Measurements from ENCODE around the gene CHSY1.

CHSY1 gene

DNA sequence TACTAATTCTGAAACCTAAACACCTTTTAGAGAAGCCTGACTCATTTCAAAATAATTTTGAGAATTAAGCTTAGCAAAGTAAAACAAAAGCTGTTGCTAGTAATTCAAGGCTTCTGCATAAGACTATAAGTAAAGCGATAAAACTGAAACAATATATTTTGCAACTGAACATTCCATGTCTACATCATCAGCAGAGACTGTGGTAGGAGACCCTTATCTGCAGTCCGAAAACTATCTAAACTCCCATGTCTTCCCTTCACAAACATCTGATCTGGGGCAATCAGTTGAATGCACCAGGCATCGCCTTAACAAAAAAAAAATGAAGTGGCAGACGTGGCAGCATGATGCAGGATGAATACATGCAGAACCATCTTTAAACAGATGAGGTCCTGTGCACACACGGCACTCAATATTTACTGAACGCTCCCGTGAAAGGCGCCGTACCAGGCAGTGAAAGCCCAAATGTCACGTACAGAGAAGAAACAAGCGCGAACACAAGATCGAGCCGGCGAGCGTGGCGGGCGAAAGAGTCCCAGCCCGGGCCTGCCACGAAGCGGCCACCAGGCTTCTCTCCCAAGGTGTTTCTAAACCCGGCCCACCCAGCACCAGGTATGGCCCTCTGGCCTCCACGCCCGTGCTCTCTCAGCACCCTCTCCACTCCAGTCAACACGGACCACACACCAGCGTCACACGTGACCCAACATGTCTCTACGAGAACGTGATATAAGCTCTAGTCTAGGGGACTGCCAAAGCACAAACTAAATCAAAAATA, 63.0 kb downstream of the CHSY1 start:
- DNase-seq (ENCODE audit: low read depth in 3 of 3): no peak

GRCh38 chr15:101187820-101188636, 63.8 kb downstream of the CHSY1 start:
- DNase-seq (ENCODE audit: low read depth in 3 of 3): no peak

GRCh38 chr15:101185770-101186169, 66.1 kb downstream of the CHSY1 start:
- no peak for DNase-seq (ENCODE audit: low read depth in 3 of 3)

- DNase-seq (ENCODE audit: low read depth in 3 of 3): no peak
Observed at GRCh38 chr15:101185336-101185735, 66.5 kb downstream of the CHSY1 start.

- no peak for DNase-seq (ENCODE audit: low read depth in 3 of 3)
Observed at GRCh38 chr15:101184830-101185229, 67.0 kb downstream of the CHSY1 start.

DNA sequence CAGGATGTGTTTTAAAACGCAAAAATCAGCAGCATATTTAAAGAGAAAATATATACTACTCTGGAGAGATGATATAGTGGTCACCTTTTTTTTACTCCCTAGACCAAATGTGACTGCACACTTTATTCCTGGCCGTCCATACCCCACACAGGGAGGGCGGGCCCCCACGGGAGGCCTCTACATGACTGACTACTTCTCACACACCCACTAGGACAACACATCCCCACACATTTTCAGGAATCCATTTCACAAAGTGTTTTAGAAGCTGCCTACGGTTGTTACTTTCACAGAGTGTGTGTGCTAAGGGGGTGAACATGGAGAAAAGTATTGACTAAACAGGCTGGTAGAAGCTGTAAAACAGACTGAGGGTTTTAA, 67.9 kb downstream of the CHSY1 start:
- DNase-seq (ENCODE audit: low read depth in 3 of 3): no peak

DNA sequence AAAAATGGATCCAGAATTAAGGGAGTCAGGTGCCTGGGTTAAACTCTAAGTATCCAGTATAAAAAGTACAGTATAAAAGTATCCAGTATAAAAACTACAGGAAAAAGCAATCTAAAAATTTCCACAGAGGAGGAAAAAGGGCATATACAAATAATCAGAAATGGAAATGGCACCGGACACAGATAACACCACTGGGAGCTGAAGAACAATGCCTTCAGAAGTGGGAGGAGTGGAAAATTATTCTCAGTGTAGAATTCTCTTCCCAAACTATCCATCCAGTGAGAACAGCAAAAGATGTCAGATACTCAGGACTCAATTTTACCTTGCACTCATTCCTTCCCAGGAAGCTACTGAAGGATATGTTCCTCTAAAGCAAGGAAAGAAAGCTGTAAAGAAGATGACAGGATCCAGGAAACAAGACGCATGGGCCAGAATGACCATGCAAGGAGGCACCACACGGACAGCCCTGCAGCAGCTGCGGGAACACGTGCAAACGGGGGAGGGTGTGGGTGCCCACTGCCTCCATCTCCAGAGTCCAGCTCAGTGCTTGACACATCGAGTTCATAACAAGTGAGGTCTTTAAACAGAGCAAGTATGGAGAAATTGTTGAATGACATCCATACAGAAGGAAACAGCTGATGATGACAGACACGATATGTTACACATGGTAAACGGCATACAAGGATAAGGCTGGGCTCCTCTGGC, 68.5 kb downstream of the CHSY1 start:
- no peak for DNase-seq (ENCODE audit: low read depth in 3 of 3)

DNA sequence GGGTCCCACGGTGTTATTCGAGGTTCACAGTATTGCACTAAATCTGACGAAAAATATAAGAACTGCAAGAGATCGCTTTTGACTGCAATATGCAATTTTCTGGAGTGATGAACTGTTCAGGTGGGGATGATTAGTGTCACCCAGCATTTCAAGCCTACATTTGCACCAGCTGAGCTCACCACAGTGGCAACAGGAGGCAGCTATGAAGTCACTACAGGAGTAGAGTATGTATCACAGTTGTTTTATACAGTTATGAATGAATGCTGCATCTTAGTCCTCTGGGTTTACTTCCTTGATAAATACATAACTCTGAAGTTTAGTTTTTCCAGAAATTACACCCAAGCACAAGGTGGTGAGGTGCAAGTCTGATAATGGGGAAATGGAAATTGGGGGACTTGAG, 69.6 kb downstream of the CHSY1 start:
- no peak for DNase-seq (ENCODE audit: low read depth in 3 of 3)

DNA sequence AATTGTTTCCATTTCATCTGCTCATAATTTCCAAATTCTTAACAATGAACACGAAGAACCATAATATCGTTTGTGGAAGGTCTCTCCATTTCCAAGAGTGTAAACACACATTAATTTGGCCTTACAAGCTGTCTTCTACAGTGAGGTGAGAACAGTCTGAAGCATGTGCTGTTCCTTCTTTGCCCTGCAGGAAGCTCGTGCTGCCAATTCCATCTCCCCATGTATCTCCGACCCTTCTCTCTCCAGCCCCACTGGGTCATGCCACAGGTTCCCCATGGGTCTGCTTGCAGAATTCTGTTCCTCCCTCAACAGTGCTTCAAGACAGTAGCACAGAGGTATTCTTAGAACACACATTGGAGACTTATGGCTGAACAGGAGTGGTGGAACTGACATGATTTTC, 70.5 kb downstream of the CHSY1 start:
- no peak for DNase-seq (ENCODE audit: low read depth in 3 of 3)

- DNase-seq (ENCODE audit: low read depth in 3 of 3): no peak
Observed at GRCh38 chr15:101180620-101181307, 71.1 kb downstream of the CHSY1 start.

- DNase-seq (ENCODE audit: low read depth in 3 of 3): no peak
Observed at GRCh38 chr15:101179341-101180153, 72.3 kb downstream of the CHSY1 start.

GRCh38 chr15:101178931-101179330, 72.9 kb downstream of the CHSY1 start:
- no peak for DNase-seq (ENCODE audit: low read depth in 3 of 3)

GRCh38 chr15:101178479-101178878, 73.4 kb downstream of the CHSY1 start:
- no peak for DNase-seq (ENCODE audit: low read depth in 3 of 3)

GRCh38 chr15:101177866-101178265, 74.0 kb downstream of the CHSY1 start:
- DNase-seq (ENCODE audit: low read depth in 3 of 3): no peak

DNA sequence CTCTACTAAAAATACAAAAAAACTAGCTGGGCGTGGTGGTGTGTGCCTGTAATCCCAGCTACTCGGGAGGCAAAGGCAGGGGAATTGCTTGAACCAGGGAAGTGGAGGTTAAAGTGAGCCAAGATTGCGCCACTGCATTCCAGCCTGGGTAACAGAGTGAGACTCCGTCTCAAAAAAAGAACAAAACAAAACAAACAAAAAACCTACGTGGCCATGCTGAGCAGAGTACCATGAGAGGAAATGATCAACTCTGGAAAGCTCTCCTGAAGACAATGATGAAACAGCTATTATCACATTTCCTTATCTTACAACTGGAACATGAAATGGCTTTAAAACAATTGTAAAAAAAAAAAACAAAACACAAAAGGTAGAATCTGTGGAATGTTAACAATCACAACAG, 75.2 kb downstream of the CHSY1 start:
- no peak for DNase-seq (ENCODE audit: low read depth in 3 of 3)

DNA sequence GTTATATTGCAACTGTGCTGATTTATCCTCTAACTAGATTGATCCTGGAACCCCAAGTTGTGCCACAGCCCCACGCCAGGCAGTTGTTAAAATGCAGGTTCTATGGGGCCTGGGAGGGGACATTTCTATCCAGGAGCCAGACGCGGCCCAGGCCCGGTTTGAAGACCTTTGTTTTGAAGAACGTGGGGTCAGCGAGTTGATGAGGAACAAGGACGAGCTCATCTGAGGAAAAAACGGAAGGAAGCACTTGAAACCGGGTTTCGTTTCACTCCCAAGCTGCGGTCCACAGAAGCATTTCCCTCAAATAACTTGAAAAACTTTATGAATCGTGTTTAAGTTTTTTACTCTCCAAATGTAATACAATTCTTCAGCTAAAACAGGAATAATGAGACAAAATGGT, 76.4 kb downstream of the CHSY1 start:
- no peak for DNase-seq (ENCODE audit: low read depth in 3 of 3)

DNA sequence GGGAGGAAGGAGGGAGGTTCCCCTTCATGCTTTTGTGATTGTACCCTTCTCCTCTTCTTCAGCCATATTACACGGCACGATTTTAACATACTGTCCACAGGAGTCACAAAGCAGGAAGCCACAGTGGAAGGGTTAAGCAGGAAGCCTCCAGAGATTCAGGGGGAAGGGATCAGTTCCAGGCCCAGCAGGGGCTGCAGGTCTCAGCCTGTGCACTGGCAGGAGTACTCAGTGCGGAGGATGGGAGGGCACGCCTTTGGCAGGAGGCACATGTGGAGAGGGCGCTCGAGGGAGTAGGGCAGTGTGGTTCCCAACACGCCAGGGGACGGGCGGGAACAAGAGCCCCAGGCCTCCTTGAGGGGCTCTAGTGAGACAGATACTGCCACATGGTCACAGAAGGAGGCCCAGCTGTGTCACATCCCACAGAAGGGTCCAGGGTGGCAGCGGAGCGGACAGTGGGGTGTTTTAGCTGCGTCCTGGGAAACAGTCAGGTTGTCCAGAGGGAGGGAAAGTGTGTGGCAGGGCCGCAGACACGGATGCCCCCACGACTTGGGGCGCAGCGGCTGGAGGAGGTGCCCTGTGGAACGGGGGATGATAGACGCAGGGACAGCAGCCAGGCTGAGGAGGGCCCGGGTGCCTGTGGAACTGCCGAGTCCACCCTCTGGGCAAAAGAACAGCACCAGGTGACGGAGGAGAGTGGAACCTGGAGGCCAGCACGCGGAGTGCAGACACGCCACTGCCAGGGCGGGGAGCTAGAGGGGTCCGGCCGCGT, 77.5 kb downstream of the CHSY1 start:
- DNase-seq (ENCODE audit: low read depth in 3 of 3): no peak

GRCh38 chr15:101173233-101174119, 78.4 kb downstream of the CHSY1 start:
- no peak for DNase-seq (ENCODE audit: low read depth in 3 of 3)

DNA sequence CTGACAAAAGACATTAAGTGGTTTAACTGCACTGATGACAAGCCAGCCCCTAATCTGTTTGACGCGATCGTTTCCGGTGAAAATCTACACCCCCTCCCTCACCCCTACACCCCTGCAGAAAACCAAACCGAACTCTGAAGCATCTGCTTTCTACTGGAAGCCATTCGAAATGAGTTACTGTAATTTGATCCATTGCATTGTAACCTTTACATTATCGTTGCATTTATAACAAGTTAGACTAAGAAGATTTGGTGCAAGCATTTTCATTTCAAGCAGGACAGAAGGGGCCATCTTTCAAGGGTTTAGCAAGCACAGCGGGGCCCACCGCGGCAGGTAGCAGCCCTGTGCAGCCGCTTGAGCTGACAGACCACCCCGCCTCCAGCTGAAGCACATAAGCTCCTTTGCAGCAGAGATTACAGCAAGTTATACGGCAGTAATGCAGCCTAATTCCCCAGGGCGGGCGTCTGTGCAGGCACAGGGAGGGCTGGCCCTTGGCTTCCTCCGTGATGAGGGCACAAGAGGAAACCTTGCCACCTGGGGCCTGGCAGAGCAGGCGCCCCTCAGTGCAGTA, 79.3 kb downstream of the CHSY1 start:
- DNase-seq (ENCODE audit: low read depth in 3 of 3): no peak
